HG02840 (cell line): ENCODE results near the gene CYP2F1.
"Not testable (repeated sequence)": the region's sequence is repeated elsewhere in the genome, so short reads cannot be mapped to it uniquely, and the experiment has no call there.

Experiments
- ATAC-seq: cut with Tn5 transposase; IDR thresholded peaks from one replicate; pipeline ENCODE4 v1.9.1; 2021; ENCODE audit warnings: mild to moderate bottlenecking, moderate library complexity, moderate number of reproducible peaks; ENCODE audit not compliant: unreplicated experiment, low FRiP score

CYP2F1 gene

DNA sequence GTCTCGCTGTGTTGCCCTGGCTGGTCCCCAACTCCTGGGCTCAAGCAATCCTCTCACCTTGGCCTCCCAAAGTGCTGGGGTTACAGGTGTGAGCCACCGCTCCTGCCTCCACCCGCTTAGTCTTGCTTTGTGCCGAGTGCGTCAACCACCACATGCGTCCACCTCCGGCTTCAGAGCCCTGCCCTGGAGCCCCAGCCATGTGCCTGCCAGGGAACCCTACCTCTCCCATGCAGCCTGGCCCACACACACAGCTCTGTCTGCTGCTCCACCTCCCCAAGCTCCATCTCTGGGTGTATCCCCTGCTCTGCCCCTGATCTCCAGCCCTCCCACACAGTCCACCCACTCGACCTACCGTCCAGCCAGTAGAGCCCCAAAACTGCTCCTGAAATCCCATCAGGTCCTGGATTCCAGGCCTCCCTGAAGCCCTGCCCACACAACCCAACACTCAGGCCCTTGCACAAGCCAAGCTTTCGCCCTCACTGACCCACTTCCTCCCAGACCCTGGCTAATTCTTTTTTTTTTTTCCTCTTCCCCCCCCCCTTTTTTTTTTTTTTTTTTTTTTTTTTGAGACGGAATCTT is 9.6 kb downstream of the CYP2F1 start:
- no peak for ATAC-seq

- not testable (repeated sequence) for ATAC-seq
Measured at GRCh38 chr19:41126765-41127203, 12.6 kb downstream of the CYP2F1 start.

- ATAC-seq, result not testable (repeated sequence)
Measured at GRCh38 chr19:41127362-41127761, 13.1 kb downstream of the CYP2F1 start.

DNA sequence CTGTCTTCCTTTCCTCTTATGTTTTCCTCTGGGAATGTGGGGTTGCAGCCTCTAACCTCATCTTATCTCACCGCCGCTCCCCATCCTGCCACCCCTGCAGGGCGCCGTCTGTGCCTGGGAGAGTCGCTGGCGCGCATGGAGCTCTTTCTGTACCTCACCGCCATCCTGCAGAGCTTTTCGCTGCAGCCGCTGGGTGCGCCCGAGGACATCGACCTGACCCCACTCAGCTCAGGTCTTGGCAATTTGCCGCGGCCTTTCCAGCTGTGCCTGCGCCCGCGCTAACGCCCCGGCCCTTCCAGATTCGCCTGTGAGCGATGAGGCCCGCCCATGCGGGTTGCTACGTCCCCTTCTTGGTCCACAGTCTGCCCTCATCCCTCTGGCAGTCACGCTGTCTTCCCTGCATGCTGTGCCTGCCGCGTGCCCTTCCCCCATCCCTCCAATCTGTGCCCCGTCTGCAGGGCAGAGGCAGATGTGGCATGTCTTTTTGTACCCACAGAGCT is 13.6 kb downstream of the CYP2F1 start:
- ATAC-seq, result not testable (repeated sequence)

DNA sequence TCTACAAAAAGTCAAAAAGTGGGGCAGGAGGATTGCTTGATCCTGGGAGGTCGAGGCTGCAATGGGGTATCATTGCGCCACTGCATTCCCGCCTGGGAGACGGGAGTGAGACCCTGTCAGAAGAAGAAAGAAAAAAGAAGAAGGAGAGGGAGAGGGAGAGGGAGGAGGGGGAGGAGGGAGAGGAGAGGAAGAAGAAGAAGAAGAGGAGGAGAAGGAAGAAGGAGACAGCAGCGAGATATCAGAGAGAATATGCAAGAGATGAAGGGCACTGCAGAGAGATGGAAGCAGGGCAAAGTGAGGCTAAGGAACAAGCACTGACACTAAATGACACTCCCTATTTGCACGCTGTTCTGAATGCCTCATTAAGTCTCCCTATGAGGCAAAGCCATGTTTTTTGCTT is 14.5 kb downstream of the CYP2F1 start:
- no peak for ATAC-seq

- ATAC-seq, result no peak
Measured at GRCh38 chr19:41131186-41131585, 17.0 kb downstream of the CYP2F1 start.

- ATAC-seq, result no peak
Measured at GRCh38 chr19:41133260-41133659, 19.0 kb downstream of the CYP2F1 start.

GRCh38 chr19:41134616-41135015 is 20.4 kb downstream of the CYP2F1 start:
- ATAC-seq, result no peak

DNA sequence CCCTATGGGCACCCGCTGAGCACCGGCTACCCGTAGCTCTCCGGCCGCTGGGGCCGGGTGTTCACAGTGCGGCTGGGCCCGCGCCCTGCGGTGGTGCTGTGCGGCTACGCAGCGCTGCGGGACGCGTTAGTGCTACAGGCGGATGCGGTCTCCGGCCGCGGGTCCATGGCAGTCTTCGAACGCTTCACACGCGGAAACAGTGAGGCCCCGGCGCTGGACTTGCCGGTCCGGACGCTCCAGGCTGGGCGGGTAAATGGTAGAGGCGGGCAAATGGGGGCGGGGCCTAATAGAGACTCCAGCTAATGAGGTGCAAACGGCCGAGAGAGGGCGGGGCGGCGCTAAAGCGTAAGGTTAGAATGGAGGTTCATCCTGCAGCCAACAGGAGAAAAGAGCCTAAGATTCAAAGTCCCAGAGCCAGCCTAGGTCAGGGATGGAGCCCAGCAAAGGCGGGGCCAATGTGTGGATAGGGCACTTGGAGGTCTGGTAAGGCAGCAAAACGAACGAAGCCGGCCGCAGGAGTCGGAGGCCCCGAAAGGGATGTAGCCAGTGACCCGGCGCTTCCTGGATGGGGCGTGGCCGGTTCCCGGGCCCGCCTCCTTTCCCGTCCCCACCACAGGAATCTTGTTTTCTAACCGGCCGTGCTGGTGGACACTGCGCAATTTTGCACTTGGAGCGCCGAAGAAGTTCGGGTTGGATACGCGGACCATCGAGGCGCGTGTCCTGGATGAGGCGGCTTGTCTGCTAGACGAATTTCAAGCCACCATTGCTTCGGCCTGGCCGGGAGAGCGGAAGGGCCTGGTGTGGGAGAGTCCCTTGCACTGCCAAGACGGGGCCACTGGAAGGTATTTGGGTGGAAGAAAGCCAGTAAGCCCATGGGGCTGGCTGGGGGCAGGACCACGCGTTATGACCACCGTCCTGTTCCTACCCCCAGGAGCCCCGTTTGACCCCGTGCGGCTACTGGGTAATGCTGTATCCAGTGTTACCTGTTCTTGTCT is 21.5 kb downstream of the CYP2F1 start:
- ATAC-seq, result not testable (repeated sequence)

- ATAC-seq, result no peak
Measured at GRCh38 chr19:41136636-41137455, 22.6 kb downstream of the CYP2F1 start.

DNA sequence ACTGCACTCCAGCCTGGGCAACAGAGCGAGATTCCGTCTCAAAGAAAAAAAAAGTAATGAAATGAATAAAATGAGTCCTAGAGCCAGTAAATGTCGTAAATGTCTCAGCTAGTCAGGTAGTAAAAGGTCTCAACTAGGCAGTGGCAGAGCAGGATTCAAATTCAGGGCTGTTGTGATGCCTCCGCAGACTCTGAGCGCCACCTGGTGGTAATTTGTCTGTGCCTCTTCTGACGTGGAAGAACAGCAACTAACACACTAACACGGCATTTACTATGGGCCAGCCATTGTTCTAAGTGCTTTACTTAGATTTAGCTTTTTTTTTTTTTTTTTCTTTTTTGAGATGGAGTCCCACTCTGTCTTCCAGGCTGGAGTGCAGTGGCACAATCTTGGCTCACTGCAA is 30.2 kb downstream of the CYP2F1 start:
- ATAC-seq, result no peak

GRCh38 chr19:41149831-41150230 is 35.6 kb downstream of the CYP2F1 start:
- no peak for ATAC-seq

DNA sequence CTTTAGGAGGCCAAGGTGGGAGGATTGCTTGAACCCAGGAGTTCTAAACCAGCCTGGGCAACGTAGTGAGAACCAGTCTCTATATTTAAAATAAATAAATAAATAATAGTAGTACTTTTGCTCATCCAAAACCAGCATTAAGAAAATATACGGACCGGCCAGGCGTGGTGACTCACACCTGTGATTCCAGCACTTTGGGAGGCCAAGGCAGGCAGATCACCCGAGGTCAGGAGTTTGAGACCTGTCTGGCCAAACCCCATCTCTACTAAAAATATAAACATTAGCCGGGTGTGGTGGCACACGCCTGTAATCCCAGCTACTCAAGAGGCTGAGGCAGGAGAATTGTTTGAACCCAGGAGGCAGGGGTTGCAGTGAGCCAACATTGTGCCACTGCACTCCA is 36.8 kb downstream of the CYP2F1 start:
- not testable (repeated sequence) for ATAC-seq

DNA sequence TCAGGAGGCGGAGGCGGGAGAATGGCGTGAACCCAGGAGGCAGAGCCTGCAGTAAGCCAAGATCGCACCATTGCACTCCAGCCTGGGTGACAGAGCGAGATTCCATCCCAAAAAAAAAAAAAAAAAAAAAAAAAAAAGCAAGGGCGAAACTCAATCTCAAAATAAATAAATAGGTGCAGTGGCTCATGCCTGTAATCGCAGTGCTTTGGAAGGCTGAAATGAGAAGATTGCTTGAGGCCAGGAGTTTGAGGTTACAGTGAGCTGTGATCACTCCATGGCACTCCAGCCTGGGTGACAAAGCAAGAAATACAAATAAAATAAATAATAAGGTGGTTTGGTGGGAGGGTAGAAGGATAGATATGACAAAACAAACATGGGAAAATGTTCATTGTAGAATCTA is 39.8 kb downstream of the CYP2F1 start:
- no peak for ATAC-seq

GRCh38 chr19:41156207-41156606 is 42.0 kb downstream of the CYP2F1 start:
- ATAC-seq, result no peak

GRCh38 chr19:41159881-41160280 is 45.6 kb downstream of the CYP2F1 start:
- ATAC-seq, result no peak

- ATAC-seq, result no peak
Measured at GRCh38 chr19:41161903-41162302, 47.7 kb downstream of the CYP2F1 start.

DNA sequence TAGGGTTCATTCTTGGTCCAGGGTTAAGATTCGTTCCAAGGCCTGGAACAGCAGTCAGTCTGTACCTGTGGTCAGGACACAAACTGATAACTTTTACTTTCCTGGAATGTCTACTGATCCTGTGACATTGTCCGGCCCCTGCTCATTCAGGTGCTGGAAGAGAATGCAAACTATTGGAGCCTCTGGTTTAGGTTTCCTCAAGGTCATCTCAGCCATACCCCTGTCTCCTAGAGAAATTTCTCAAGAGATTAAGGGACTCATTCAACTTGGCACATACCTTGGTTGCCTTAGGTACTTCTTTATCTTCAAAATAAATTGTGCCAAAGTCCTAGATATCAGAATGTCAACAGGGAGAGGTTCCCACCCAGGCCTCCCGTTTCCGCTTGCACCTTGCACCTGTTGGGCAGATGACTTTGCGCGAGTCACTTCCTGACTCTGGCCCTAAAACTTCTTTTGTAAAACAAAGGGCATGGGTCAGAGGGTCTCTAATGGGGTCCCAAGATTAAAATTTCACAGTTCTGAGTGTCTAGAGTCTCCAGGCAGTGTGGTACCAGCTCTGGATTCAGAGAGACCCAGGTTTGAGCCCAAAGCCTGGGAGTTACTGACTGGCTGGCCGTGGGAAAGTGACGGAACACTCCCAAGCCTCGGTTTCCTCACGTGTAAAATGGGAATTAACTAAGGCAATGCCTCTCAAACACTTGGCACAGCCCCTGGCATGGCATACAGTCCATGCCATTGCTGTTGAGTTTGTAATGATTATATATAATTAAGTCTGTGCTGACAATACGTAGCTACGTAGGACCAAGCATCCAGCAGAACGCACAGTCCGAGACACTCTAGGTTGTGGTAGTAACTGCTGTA is 52.9 kb downstream of the CYP2F1 start:
- no peak for ATAC-seq

GRCh38 chr19:41172297-41173164 is 58.3 kb downstream of the CYP2F1 start:
- ATAC-seq, result no peak
